Gastroesophageal sphincter (tissue), 4 donors: ENCODE measurements around the gene HDAC2. TPM values are rescaled to one million over a fixed set of nuclear protein-coding genes. Genes with fewer than 3 reads are reported as not detected.
"Not testable (repeated sequence)": the region's sequence is repeated elsewhere in the genome, so short reads cannot be mapped to it uniquely, and the experiment has no call there.

Experiments
- ATAC-seq: fragments of 150-250 bp; one replicate; pipeline ENCODE4 v1.9.1; 2016; ENCODE audit warnings: mild to moderate bottlenecking, moderate library complexity
- H3K27ac ChIP-seq, 4 donors: fragments of 200-600 bp; sonication (generic) in 3 of 4; 1 replicate in 3 of 4; 2 replicates in 1 of 4; pipeline ENCODE4 v1.5.1; 2016 to 2019
- H3K27me3 ChIP-seq: fragments of 200-600 bp; sonication (generic); one replicate; pipeline ENCODE4 v1.5.1; 2019
- H3K36me3 ChIP-seq, 2 donors: fragments of 200-600 bp; sonication (generic); one replicate each; pipeline ENCODE4 v1.5.1; 2019; ENCODE audit warnings: control low read depth in 1 of 2
- H3K4me1 ChIP-seq, 3 donors: fragments of 200-600 bp; sonication (generic); 1 replicate in 2 of 3; 2 replicates in 1 of 3; pipeline ENCODE4 v1.5.1; 2016 to 2019; ENCODE audit warnings: control low read depth in 2 of 3
- H3K4me3 ChIP-seq, 2 donors: fragments of 200-600 bp; sonication (generic); one replicate each; pipeline ENCODE4 v1.5.1; 2019; ENCODE audit warnings: mild to moderate bottlenecking in 1 of 2, moderate library complexity in 1 of 2
- H3K9me3 ChIP-seq, 3 donors: fragments of 200-600 bp; sonication (generic); one replicate each; pipeline ENCODE4 v1.5.1; 2017 to 2019; ENCODE audit warnings: control low read depth in 2 of 3
- CTCF ChIP-seq, 4 experiments: fragments of 200-600 bp in 2 of 4; fragments of 450-650 bp in 2 of 4; sonication (generic) in 1 of 4; IDR thresholded peaks; one replicate each; pipeline ENCODE4 v1.5.1; 2017 to 2019; ENCODE audit warnings: antibody characterized with exemption in 4 of 4, mild to moderate bottlenecking in 2 of 4, moderate library complexity in 2 of 4
- EP300 ChIP-seq: sonication (generic); formaldehyde crosslinking; IDR thresholded peaks from one replicate; pipeline ENCODE4 v1.6.1; 2017; ENCODE audit warnings: antibody characterized with exemption, mild to moderate bottlenecking
- POLR2A ChIP-seq, 2 donors: fragments of 450-650 bp; IDR thresholded peaks; one replicate each; pipeline ENCODE4 v1.6.1; 2017; ENCODE audit warnings: antibody characterized with exemption in 2 of 2, mild to moderate bottlenecking in 2 of 2, moderate library complexity in 1 of 2
- POLR2AphosphoS5 ChIP-seq: sonication (generic); formaldehyde crosslinking; IDR thresholded peaks from one replicate; pipeline ENCODE4 v1.6.1; 2017; ENCODE audit warnings: antibody characterized with exemption
- WGBS, 2 donors: methylation state at CpG; one replicate each; pipeline ENCODE4 v1.1.5; 2018; ENCODE audit warnings: low coverage in 1 of 2; 5-methylcytosine and 5-hydroxymethylcytosine counted together
- total RNA-seq, 4 donors: library from RNA; depleted of rRNA; stranded (reverse); fragments of >200 nt; gene quantifications; one replicate each; pipeline ENCODE4 v1.1.0, GENCODE V29; 2016

Gene HDAC2
- total RNA-seq: 10 to 100 TPM; 44.7 to 71.2 (median 52.5) TPM

GRCh38 chr6:113970805-113971676 lies at the start of gene HDAC2:
Gene HDAC2, minus strand, starts transcription at chr6:113971148. Its CDS starts 240 bp downstream, at chr6:113970908.
- H3K4me3 ChIP-seq: peak within 1 kb of the TSS; percentile 77 to 90
- 0% methylated on average over 11 to 17 of the region's 82 CpGs for WGBS, 2 donors
- TF ChIP-seq EP300 (no peak), CTCF (IDR thresholded peaks at IDR 0.05) (peak in 2 of 4 experiments; percentile 8 to 30), POLR2A (IDR thresholded peaks at IDR 0.05) (peak; percentile 37 to 38), POLR2AphosphoS5 (peak; percentile 49)
- H3K27me3 ChIP-seq: no peaks in the 10 kb centered on the region
- peak within 1 kb of the TSS; percentile 72 to 94 (median 90) for H3K27ac ChIP-seq
- H3K4me1 ChIP-seq: peaks cover 3 to 46% (median 4%) of the 10 kb centered on the region in 3 donors
- no peaks in the 10 kb centered on the region for H3K36me3 ChIP-seq
- ATAC-seq: peak; percentile 94
- no peaks in the 10 kb centered on the region for H3K9me3 ChIP-seq

- WGBS, 2 donors: 90 to 91% methylated on average over 4 to 9 of the region's 15 CpGs
- no peak for ATAC-seq
These were observed 49.2 kb upstream of the HDAC2 start for GRCh38 chr6:114020196-114020595.

GRCh38 chr6:114017146-114017545 lies 46.2 kb upstream of the HDAC2 start:
- H3K4me3 ChIP-seq, H3K27me3 ChIP-seq, H3K27ac ChIP-seq, H3K9me3 ChIP-seq, H3K4me1 ChIP-seq, H3K36me3 ChIP-seq, ATAC-seq: not testable (repeated sequence)
- WGBS, 2 donors: 94 to 100% methylated on average over 3 to 5 of the region's 6 CpGs

More at GRCh38 chr6:114020196-114020595, 49.2 kb upstream of the HDAC2 start:
- Histone ChIP-seq H3K9me3 (no peaks in the 10 kb centered on the region), H3K27me3 (no peaks in the 10 kb centered on the region), H3K4me1 (no peaks in the 10 kb centered on the region), H3K36me3 (no peaks in the 10 kb centered on the region), H3K4me3 (no peak overlapping the region), H3K27ac (no peak overlapping the region)
- TF ChIP-seq POLR2A (IDR thresholded peaks at IDR 0.05): no peak
- no peak for TF ChIP-seq CTCF (IDR thresholded peaks at IDR 0.05)
- no peak for TF ChIP-seq POLR2AphosphoS5
- TF ChIP-seq EP300: no peak

- H3K4me3 ChIP-seq, ATAC-seq, H3K27ac ChIP-seq, H3K9me3 ChIP-seq, H3K4me1 ChIP-seq, H3K27me3 ChIP-seq, H3K36me3 ChIP-seq: not testable (repeated sequence)
- WGBS, 2 donors: 60 to 74% methylated on average over 2 of the region's 2 CpGs
These were observed 43.2 kb upstream of the HDAC2 start for GRCh38 chr6:114014106-114014505.

GRCh38 chr6:114011486-114011885 lies 40.5 kb upstream of the HDAC2 start:
- not testable (repeated sequence) for H3K9me3 ChIP-seq, ATAC-seq

GRCh38 chr6:114010540-114010939 lies 39.6 kb upstream of the HDAC2 start:
- no peak for TF ChIP-seq CTCF (IDR thresholded peaks at IDR 0.05)
- no peak for TF ChIP-seq POLR2A (IDR thresholded peaks at IDR 0.05)
- TF ChIP-seq POLR2AphosphoS5: no peak
- no peak for TF ChIP-seq EP300
- no peaks in the 10 kb centered on the region for H3K27me3 ChIP-seq
- no peaks in the 10 kb centered on the region for H3K4me1 ChIP-seq
- H3K9me3 ChIP-seq: no peaks in the 10 kb centered on the region
- WGBS, 2 donors: no CpG with 5 or more reads among the region's 2 CpGs
- no peak overlapping the region for H3K4me3 ChIP-seq
- ATAC-seq: no peak
- H3K27ac ChIP-seq: no peak overlapping the region
- no peaks in the 10 kb centered on the region for H3K36me3 ChIP-seq

More at GRCh38 chr6:114011486-114011885, 40.5 kb upstream of the HDAC2 start:
- not testable (repeated sequence) for H3K27me3 ChIP-seq, H3K4me1 ChIP-seq, H3K4me3 ChIP-seq, H3K27ac ChIP-seq, H3K36me3 ChIP-seq
- 68 to 76% methylated on average over 2 to 7 of the region's 7 CpGs for WGBS, 2 donors
